Upper lobe of right lung (tissue), 1 donor: ENCODE measurements around the gene RBMS3. TPM values are rescaled to one million over a fixed set of nuclear protein-coding genes. Genes with fewer than 3 reads are reported as not detected.

Source experiments
- ATAC-seq: fragments of 200-7000 bp; cut with Tn5 transposase; one replicate; pipeline ENCODE4 v1.9.1; 2020; ENCODE audit warnings: mild to moderate bottlenecking, moderate library complexity
- DNase-seq: peaks from one replicate; pipeline ENCODE4 v3.0.0-alpha.2; 2020
- H3K27ac ChIP-seq: fragments of 200-600 bp; one replicate; pipeline ENCODE4 v1.8.0; 2022
- H3K27me3 ChIP-seq: fragments of 200-600 bp; one replicate; pipeline ENCODE4 v1.8.0; 2022; ENCODE audit warnings: mild to moderate bottlenecking
- H3K36me3 ChIP-seq: fragments of 200-600 bp; one replicate; pipeline ENCODE4 v1.8.0; 2022
- H3K4me1 ChIP-seq: fragments of 200-600 bp; one replicate; pipeline ENCODE4 v1.8.0; 2022
- H3K4me3 ChIP-seq: fragments of 200-600 bp; one replicate; pipeline ENCODE4 v1.8.0; 2022; ENCODE audit warnings: mild to moderate bottlenecking
- H3K9me3 ChIP-seq: fragments of 200-600 bp; one replicate; pipeline ENCODE4 v1.8.0; 2022
- intact Hi-C: fragments of 100-400 bp; cut with DNase I; formaldehyde crosslinking; loops from one replicate; pipeline ENCODE4 v1.11.0; 2022
- total RNA-seq: library from RNA; stranded (reverse); fragmentation: NEBNext Ultra II Directional; extraction: Animal tissue kit (Norgen Biotek cat#: 25700); gene quantifications from one replicate; pipeline ENCODE4 v1.2.1, GENCODE V29; 2021
- TF ChIP-seq, protein P1 (sequence below): fragments of 200-600 bp; IDR thresholded peaks from one replicate; pipeline ENCODE4 v1.8.0; 2022; ENCODE audit warnings: antibody characterized with exemption
- donor health status: DM: no; HTN: yes; CAD: no; lungs with severe emphysema.

Gene RBMS3
- total RNA-seq, 1 donor from 2014 or later, result 85.9 TPM

DNA sequence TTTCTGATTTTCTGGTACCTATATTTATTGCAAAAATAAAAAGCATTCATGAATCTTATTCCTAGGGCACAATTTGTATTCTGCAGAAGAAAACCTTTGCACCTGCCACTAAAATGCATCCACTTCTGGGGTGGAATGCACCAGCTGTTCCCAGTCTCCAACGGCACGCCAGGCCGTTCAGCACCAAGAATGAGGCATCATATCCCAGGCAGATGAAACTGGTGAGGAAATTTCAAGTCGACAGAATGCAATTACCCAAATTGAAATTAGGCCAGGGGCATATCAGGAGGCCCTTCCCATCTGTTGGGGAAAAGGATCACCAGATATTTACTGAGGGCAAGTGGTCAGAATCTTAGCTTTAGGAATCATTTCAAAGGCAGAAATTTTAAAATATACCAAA, 13.6 kb upstream of the RBMS3 start:
- no peak for DNase-seq
- H3K4me3 ChIP-seq, result no peak overlapping the region
- no peaks in the 10 kb centered on the region for H3K4me1 ChIP-seq
- TF ChIP-seq, protein P1, sequence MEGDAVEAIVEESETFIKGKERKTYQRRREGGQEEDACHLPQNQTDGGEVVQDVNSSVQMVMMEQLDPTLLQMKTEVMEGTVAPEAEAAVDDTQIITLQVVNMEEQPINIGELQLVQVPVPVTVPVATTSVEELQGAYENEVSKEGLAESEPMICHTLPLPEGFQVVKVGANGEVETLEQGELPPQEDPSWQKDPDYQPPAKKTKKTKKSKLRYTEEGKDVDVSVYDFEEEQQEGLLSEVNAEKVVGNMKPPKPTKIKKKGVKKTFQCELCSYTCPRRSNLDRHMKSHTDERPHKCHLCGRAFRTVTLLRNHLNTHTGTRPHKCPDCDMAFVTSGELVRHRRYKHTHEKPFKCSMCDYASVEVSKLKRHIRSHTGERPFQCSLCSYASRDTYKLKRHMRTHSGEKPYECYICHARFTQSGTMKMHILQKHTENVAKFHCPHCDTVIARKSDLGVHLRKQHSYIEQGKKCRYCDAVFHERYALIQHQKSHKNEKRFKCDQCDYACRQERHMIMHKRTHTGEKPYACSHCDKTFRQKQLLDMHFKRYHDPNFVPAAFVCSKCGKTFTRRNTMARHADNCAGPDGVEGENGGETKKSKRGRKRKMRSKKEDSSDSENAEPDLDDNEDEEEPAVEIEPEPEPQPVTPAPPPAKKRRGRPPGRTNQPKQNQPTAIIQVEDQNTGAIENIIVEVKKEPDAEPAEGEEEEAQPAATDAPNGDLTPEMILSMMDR, result no peak
- H3K9me3 ChIP-seq, result no peaks in the 10 kb centered on the region
- H3K27me3 ChIP-seq, result no peaks in the 10 kb centered on the region
- intact Hi-C loops, result no loop called here
- ATAC-seq, result no peak
- H3K36me3 ChIP-seq, result no peaks in the 10 kb centered on the region
- no peak overlapping the region for H3K27ac ChIP-seq

DNA sequence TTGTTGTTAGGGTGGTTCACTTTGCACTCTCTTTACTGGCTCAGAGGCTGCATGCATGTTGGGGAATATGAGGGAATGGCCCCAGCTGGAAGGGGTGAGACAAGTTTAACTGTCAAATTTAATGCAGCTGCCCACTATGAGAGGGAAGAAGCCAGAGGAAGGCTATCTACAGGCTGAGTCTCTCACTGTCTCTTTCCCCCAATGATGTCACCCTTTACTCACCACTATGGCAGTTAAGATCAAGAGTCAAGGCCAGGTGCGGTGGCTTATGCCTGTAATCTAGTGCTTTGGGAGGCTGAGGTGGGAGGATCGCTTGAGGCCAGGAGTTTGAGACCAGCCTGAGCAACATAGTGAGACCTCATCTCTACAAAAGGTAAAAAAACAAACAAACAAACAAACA, 12.2 kb upstream of the RBMS3 start:
- ATAC-seq, result no peak
- Histone ChIP-seq H3K9me3 (no peaks in the 10 kb centered on the region), H3K4me1 (no peaks in the 10 kb centered on the region), H3K27me3 (no peaks in the 10 kb centered on the region), H3K4me3 (no peak overlapping the region), H3K36me3 (no peaks in the 10 kb centered on the region), H3K27ac (no peak overlapping the region)
- no peak for DNase-seq
- intact Hi-C loops, result no loop called here
- TF ChIP-seq, protein P1, result no peak

DNA sequence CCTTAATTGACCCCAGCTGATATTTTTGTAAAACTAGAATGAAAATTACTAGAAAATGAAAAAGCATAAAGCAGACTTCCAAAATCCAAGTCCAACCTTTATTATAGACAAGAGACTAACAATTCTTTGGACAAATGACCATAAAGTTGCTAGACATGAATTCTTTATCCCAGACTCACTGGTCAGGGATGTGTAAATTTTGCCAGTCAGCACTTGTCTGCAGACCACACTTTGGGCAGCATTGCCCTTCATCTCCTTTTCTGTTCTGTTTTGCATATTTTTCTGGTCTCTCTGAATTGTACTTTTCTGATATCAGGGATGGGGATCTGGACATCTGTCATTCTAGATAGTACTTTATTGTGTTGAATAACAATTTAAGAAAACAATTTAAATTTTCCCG, 10.1 kb upstream of the RBMS3 start:
- no peak for ATAC-seq
- intact Hi-C loops, result no loop called here

DNA sequence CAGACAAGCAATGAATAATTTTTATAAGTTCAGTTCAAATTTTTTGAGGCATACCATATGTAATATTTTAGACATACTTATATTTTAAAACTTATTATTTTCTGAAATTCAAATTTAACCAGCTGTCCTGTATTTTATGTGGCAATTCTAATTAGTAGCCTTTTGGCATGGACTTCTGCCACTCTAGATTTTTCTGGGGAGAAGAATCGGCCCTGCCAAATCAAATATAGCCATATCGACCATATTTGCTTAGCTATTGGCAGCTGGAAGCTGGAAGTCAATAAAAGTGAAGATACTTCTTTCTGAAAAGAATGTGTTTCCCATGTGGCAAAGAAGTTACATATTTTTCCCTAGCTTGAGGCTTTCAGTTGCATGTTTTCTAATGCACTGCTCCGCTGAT, 9.4 kb upstream of the RBMS3 start:
- H3K27ac ChIP-seq, result no peak overlapping the region
- no peaks in the 10 kb centered on the region for H3K4me1 ChIP-seq
- intact Hi-C loops, result no loop called here
- H3K4me3 ChIP-seq, result no peak overlapping the region
- H3K9me3 ChIP-seq, result no peaks in the 10 kb centered on the region
- DNase-seq (no peak), ATAC-seq (no peak)
- no peaks in the 10 kb centered on the region for H3K36me3 ChIP-seq
- no peaks in the 10 kb centered on the region for H3K27me3 ChIP-seq
- TF ChIP-seq, protein P1, result no peak

More for the DNA sequence above, 10.1 kb upstream of the RBMS3 start:
- TF ChIP-seq, protein P1, result no peak
- H3K4me3 ChIP-seq, result no peak overlapping the region
- H3K4me1 ChIP-seq, result no peaks in the 10 kb centered on the region
- H3K36me3 ChIP-seq, result no peaks in the 10 kb centered on the region
- H3K27me3 ChIP-seq, result no peaks in the 10 kb centered on the region
- H3K9me3 ChIP-seq, result no peaks in the 10 kb centered on the region
- H3K27ac ChIP-seq, result no peak overlapping the region
- DNase-seq, result no peak

DNA sequence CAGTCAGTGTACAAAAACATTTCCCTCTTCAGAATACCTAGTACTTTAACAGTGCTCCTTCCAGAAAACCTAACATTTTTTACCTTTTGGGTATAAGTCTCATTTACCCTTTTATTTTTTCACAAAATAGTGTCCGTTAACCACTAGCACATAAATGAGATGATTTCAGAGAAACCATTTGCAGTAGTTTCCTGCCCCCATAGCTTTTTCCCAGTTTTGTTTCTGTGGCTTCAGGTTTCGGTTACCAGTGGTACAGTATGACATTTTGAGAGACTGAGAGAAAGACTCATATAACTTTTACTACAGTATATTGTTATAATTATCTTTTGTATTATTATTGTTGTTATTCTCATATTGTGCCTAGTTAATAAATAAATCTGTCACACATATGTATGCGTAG, 6.2 kb upstream of the RBMS3 start:
- TF ChIP-seq, protein P1, result no peak
- Histone ChIP-seq H3K9me3 (no peaks in the 10 kb centered on the region), H3K27me3 (no peaks in the 10 kb centered on the region), H3K4me3 (no peak overlapping the region), H3K36me3 (no peaks in the 10 kb centered on the region), H3K27ac (no peak overlapping the region), H3K4me1 (no peaks in the 10 kb centered on the region)
- ATAC-seq (no peak), DNase-seq (no peak)
- intact Hi-C loops, result no loop called here

DNA sequence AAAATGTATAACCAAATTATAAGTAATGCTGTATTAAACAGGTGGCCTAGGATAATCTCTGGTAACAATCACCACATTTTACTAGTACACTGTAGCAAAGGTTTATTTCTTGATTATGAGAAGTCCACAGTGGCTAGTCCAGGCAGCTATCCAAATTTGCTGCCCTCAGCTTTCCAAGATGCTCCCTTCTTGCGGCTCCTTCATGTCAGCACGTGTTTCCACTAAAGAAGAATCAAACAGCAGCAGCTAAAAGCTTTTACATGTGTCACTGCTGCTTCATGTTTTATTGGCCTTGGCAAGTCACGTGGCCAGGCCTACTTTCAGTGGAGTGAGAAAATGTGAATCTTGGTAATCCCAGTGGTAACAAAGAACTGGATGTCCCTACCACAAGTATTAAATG, 5.6 kb upstream of the RBMS3 start:
- ATAC-seq (no peak), DNase-seq (no peak)
- intact Hi-C loops, result no loop called here
- no peak overlapping the region for H3K4me3 ChIP-seq
- H3K27ac ChIP-seq, result no peak overlapping the region
- H3K9me3 ChIP-seq, result no peaks in the 10 kb centered on the region
- TF ChIP-seq, protein P1, result no peak
- H3K4me1 ChIP-seq, result no peaks in the 10 kb centered on the region
- no peaks in the 10 kb centered on the region for H3K36me3 ChIP-seq
- H3K27me3 ChIP-seq, result no peaks in the 10 kb centered on the region
